ENCODE results near the gene CNTNAP2.

DNA sequence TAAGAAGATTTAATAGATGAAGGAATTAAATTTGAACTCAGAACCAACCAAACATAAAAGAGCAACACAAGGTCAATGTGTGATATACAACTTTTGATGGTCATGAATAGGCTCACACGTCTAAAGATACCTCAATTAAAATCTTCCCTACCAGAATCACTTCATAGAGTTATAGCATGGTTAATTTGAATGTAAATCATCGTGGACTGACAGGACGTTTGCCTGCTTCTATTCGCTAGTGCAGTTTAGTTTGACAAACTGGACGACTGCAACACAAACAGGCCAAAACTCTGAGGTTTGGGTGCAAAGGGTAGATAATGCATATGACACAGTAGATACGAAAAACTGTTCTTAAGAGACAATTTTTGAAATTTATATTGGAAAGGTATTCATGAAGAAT, 32.5 kb upstream of the CNTNAP2 start:
- TF ChIP-seq, protein P1, sequence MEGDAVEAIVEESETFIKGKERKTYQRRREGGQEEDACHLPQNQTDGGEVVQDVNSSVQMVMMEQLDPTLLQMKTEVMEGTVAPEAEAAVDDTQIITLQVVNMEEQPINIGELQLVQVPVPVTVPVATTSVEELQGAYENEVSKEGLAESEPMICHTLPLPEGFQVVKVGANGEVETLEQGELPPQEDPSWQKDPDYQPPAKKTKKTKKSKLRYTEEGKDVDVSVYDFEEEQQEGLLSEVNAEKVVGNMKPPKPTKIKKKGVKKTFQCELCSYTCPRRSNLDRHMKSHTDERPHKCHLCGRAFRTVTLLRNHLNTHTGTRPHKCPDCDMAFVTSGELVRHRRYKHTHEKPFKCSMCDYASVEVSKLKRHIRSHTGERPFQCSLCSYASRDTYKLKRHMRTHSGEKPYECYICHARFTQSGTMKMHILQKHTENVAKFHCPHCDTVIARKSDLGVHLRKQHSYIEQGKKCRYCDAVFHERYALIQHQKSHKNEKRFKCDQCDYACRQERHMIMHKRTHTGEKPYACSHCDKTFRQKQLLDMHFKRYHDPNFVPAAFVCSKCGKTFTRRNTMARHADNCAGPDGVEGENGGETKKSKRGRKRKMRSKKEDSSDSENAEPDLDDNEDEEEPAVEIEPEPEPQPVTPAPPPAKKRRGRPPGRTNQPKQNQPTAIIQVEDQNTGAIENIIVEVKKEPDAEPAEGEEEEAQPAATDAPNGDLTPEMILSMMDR (conservative IDR thresholded peaks at IDR 0.05; ENCODE audit: low read depth, low read length) = no peak
- TF ChIP-seq EZH2 (IDR thresholded peaks at IDR 0.05; ENCODE audit: borderline replicate concordance, low read depth, low read length, poor library complexity, severe bottlenecking) = no peak
